ENCODE measurements around the gene COPS3.

GRCh38 chr17:17216236-17216635 lies 64.8 kb downstream of the COPS3 start:
- TF ChIP-seq CTCF (IDR thresholded peaks at IDR 0.05; ENCODE audit: borderline replicate concordance, extremely low read depth, low read length, poor library complexity, severe bottlenecking) (no peak), EZH2 (IDR thresholded peaks at IDR 0.05; ENCODE audit: borderline replicate concordance, low read depth, low read length, severe bottlenecking) (no peak)

Data from DND-41 (cell line).